Activated T-cell treated with anti-CD3 and anti-CD28 coated beads, Interleukin-2, amount 50 U/mL, for 24 hours (primary cell): Measurements from ENCODE around the gene DENND5A.
"Not testable (repeated sequence)": the region's sequence is repeated elsewhere in the genome, so short reads cannot be mapped to it uniquely, and the experiment has no call there.

ENCODE experiments used
- DNase-seq: peaks from one replicate; pipeline ENCODE4 v3.0.0-alpha.2; 2020
- H3K27ac Mint-ChIP-seq: 2 replicates; pipeline ENCODE4 v1.8.0; 2020; ENCODE audit warnings: mild to moderate bottlenecking, mixed read lengths
- H3K27me3 Mint-ChIP-seq: 2 replicates; pipeline ENCODE4 v1.8.0; 2020; ENCODE audit warnings: mixed read lengths
- H3K36me3 Mint-ChIP-seq: 2 replicates; pipeline ENCODE4 v1.8.0; 2020; ENCODE audit warnings: low read depth, mixed read lengths
- H3K4me1 Mint-ChIP-seq: 2 replicates; pipeline ENCODE4 v1.8.0; 2020; ENCODE audit warnings: low read depth, mixed read lengths
- H3K4me3 Mint-ChIP-seq: 2 replicates; pipeline ENCODE4 v1.8.0; 2020; ENCODE audit warnings: mild to moderate bottlenecking, moderate library complexity, mixed read lengths
- H3K9me3 Mint-ChIP-seq: 2 replicates; pipeline ENCODE4 v1.8.0; 2020; ENCODE audit warnings: mixed read lengths

Gene DENND5A

GRCh38 chr11:9104580-9104979 lies 160.6 kb downstream of the DENND5A start:
- H3K27ac Mint-ChIP-seq: no peak overlapping the region
- no peak for DNase-seq
- H3K4me3 Mint-ChIP-seq: no peak overlapping the region
- peaks cover 1% of the 10 kb centered on the region for H3K4me1 Mint-ChIP-seq
- no peaks in the 10 kb centered on the region for H3K9me3 Mint-ChIP-seq
- H3K36me3 Mint-ChIP-seq: no peaks in the 10 kb centered on the region
- H3K27me3 Mint-ChIP-seq: peaks cover 19% of the 10 kb centered on the region

DNA sequence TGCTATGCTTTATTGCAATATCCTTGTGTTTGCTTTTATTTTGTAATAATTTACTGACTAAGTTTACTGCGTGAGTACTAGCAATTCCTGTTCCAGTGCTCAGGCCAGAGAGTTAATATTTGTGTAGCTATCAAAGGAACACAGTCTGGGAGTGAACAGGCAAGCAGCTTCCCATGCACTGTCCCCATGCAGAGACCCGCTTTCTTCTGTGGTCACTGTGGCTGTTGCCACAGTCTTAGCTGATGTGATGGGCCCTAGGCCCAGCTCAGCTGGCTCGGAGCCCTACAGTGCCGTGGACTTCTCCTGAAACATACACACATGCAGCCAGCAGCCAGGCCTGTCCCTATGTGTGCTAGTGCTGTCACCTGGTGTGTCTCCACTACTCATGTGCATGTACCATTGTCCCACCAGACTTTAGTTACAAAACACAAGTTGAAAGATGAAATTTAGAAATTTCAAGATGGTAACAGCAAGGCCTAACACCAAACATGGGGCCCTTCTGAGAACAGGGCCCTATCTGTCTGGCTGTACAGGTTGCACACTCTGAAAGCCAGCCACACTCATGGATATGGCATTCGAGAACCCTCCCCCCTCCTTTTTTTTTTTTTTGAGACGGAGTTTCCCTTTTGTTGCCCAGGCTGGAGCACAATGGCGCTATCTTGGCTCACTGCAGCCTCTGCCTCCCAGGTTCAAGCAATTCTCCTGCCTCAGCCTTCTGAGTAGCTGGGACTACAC lies 161.4 kb downstream of the DENND5A start:
- Mint-ChIP-seq H3K9me3 (no peaks in the 10 kb centered on the region), H3K27ac (no peak overlapping the region), H3K4me1 (peaks cover 1% of the 10 kb centered on the region), H3K27me3 (peaks cover 18% of the 10 kb centered on the region), H3K4me3 (no peak overlapping the region), H3K36me3 (no peaks in the 10 kb centered on the region)
- DNase-seq: no peak

DNA sequence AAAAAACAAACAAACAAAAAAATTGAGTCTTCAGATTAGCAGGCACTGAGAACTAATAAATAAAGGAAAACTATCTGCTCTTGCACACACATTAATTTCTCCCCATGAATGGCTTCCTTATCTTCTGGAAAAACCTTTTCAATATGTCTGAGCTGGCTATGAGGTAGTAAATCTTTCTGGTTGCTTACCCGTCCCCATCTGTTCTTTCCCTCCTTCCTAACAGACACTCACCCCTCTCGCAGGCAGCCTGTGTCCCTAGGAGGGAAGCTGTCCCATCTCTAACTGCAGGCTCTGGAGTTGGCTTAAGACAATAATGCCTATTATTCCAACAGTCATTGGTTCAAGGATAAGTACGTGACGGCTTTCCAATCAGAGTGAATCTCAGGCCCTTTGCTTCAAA lies 165.5 kb downstream of the DENND5A start:
- peaks cover 19% of the 10 kb centered on the region for H3K27me3 Mint-ChIP-seq
- no peaks in the 10 kb centered on the region for H3K36me3 Mint-ChIP-seq
- H3K9me3 Mint-ChIP-seq: no peaks in the 10 kb centered on the region
- DNase-seq: no peak
- H3K4me1 Mint-ChIP-seq: no peaks in the 10 kb centered on the region
- H3K27ac Mint-ChIP-seq: no peak overlapping the region
- no peak overlapping the region for H3K4me3 Mint-ChIP-seq

- H3K27me3 Mint-ChIP-seq: peaks cover 27% of the 10 kb centered on the region
- H3K27ac Mint-ChIP-seq, H3K4me1 Mint-ChIP-seq, H3K9me3 Mint-ChIP-seq, H3K36me3 Mint-ChIP-seq, H3K4me3 Mint-ChIP-seq, DNase-seq: not testable (repeated sequence)
Observed at GRCh38 chr11:9098455-9098854, 166.7 kb downstream of the DENND5A start.

DNA sequence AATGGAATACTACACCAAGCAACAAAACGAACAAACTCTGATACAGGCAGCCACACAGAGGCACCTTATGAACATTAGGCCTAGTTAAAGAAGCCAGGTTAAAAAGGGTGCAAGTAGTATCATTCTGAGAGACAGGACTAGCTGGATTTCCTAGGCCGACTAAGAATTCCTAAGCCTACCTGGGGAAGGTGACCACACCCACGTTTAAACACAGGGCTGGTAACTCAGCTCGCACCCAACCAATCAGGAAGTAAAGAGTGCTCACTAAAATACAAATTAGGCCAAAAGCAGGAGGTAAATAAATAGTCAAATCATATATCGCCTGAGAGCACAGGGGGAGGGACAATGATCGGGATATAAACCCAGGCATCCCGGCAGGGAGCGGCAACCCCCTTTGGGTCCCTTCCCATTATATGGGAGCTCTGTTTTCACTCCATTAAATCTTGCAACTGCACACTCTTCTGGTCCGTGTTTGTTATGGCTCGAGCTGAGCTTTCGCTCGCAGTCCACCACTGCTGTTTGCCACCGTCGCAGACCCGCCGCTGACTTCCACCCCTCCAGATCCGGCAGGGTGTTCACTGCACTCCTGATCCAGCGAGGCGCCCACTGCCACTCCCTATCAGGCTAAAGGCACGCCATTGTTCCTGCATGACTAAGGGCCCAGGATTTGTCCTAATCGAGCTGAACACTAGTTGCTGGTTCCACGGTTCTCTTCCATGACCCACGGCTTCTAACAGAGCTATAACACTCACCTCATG lies 167.8 kb downstream of the DENND5A start:
- H3K9me3 Mint-ChIP-seq, H3K27ac Mint-ChIP-seq, H3K4me3 Mint-ChIP-seq, H3K36me3 Mint-ChIP-seq, H3K4me1 Mint-ChIP-seq, DNase-seq: not testable (repeated sequence)
- peaks cover 38% of the 10 kb centered on the region for H3K27me3 Mint-ChIP-seq

GRCh38 chr11:9096427-9096826 lies 168.7 kb downstream of the DENND5A start:
- no peak for DNase-seq
- Mint-ChIP-seq H3K4me1 (peaks cover 4% of the 10 kb centered on the region), H3K36me3 (no peaks in the 10 kb centered on the region), H3K4me3 (no peak overlapping the region), H3K27ac (no peak overlapping the region), H3K27me3 (peaks cover 45% of the 10 kb centered on the region), H3K9me3 (no peaks in the 10 kb centered on the region)

DNA sequence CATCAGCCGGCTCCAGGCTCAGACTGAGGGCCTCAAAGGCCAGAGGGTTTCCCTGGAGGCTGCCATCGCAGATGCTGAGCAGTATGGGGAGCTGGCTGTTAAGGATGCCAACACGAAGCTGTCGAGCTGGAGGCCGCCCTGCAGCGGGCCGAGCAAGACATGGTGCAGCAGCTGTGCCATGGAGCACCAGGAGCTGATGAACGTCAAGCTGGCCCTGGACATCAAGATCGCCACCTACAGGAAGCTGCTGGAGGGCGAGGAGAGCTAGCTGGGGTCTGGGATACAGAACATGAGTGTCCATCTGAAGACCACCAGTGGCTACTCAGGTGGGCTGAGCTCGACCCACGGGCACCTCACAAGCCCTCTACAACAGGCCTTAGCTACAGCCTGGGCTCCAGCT lies 169.7 kb downstream of the DENND5A start:
- Mint-ChIP-seq H3K36me3 (no peaks in the 10 kb centered on the region), H3K27me3 (peaks cover 49% of the 10 kb centered on the region), H3K4me3 (no peak overlapping the region), H3K27ac (no peak overlapping the region), H3K9me3 (no peaks in the 10 kb centered on the region), H3K4me1 (peaks cover 4% of the 10 kb centered on the region)
- no peak for DNase-seq

- H3K27me3 Mint-ChIP-seq: peaks cover 57% of the 10 kb centered on the region
- no peak overlapping the region for H3K4me3 Mint-ChIP-seq
- DNase-seq: no peak
- no peak overlapping the region for H3K27ac Mint-ChIP-seq
- H3K36me3 Mint-ChIP-seq: no peaks in the 10 kb centered on the region
- no peaks in the 10 kb centered on the region for H3K9me3 Mint-ChIP-seq
- peaks cover 4% of the 10 kb centered on the region for H3K4me1 Mint-ChIP-seq
Observed at GRCh38 chr11:9094420-9094819, 170.7 kb downstream of the DENND5A start.

- no peaks in the 10 kb centered on the region for H3K9me3 Mint-ChIP-seq
- no peak overlapping the region for H3K4me3 Mint-ChIP-seq
- no peaks in the 10 kb centered on the region for H3K36me3 Mint-ChIP-seq
- peaks cover 4% of the 10 kb centered on the region for H3K4me1 Mint-ChIP-seq
- DNase-seq: no peak
- peaks cover 70% of the 10 kb centered on the region for H3K27me3 Mint-ChIP-seq
- no peak overlapping the region for H3K27ac Mint-ChIP-seq
Observed at GRCh38 chr11:9092853-9093778, 172.0 kb downstream of the DENND5A start.

DNA sequence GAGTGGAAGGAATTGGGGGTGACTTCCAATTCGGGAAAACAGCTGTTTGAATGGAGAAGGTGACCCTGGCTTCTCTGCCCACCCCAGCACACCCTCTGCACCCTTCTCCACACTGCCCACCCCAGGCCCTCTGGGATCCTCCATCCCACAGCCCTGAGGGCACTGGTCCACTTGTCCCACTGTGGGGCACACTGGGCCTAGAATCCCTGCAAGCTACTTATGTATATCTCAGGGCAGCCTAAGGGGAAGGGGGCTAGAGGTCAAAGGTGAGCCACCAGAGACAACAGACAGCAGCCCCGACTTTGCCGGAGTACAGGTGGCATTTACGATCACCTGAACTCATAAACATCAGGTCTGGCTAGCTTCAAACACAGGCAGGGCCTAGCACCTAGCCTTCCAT lies 173.1 kb downstream of the DENND5A start:
- H3K4me1 Mint-ChIP-seq: peaks cover 4% of the 10 kb centered on the region
- H3K27ac Mint-ChIP-seq: no peak overlapping the region
- no peaks in the 10 kb centered on the region for H3K36me3 Mint-ChIP-seq
- H3K4me3 Mint-ChIP-seq: no peak overlapping the region
- DNase-seq: no peak
- no peaks in the 10 kb centered on the region for H3K9me3 Mint-ChIP-seq
- H3K27me3 Mint-ChIP-seq: peaks cover 80% of the 10 kb centered on the region

GRCh38 chr11:9091044-9091922 lies 173.9 kb downstream of the DENND5A start, which contains the start of gene SCUBE2:
Gene SCUBE2, minus strand, starts transcription at chr11:9091599. Its CDS starts 71 bp downstream, at chr11:9091528.
- no peaks in the 10 kb centered on the region for H3K9me3 Mint-ChIP-seq
- peaks cover 4% of the 10 kb centered on the region for H3K4me1 Mint-ChIP-seq
- no peak within 1 kb of the TSS for H3K27ac Mint-ChIP-seq
- H3K27me3 Mint-ChIP-seq: peaks cover 79% of the 10 kb centered on the region
- no peaks in the 10 kb centered on the region for H3K36me3 Mint-ChIP-seq
- DNase-seq: no peak
- peak within 1 kb of the TSS; percentile 51 for H3K4me3 Mint-ChIP-seq

GRCh38 chr11:9090488-9091043 lies 174.6 kb downstream of the DENND5A start:
- Mint-ChIP-seq H3K9me3 (no peaks in the 10 kb centered on the region), H3K4me3 (peak overlapping the region; percentile 51), H3K27me3 (peaks cover 81% of the 10 kb centered on the region), H3K27ac (no peak overlapping the region), H3K4me1 (peaks cover 4% of the 10 kb centered on the region), H3K36me3 (no peaks in the 10 kb centered on the region)
- DNase-seq: no peak

DNA sequence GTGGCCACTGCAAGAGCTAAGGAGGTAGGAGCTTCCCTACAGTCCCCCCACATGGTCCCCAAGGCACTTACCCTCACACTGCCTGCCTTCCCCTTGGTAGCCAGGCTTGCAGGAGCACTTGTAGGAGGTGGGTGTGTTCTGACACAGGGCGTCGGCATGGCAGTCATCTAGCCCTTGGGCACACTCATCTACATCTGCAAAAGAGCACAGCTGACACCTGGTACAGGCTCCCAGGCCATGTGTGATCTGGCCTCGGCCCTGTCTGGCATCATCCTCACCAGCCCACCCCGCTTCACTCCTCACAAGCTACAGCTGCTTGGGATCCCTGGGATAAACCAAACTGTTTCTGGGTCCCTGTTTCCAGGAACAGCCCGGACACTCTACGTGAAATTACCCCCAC lies 175.5 kb downstream of the DENND5A start:
- H3K27me3 Mint-ChIP-seq: peaks cover 77% of the 10 kb centered on the region
- H3K27ac Mint-ChIP-seq: no peak overlapping the region
- no peaks in the 10 kb centered on the region for H3K36me3 Mint-ChIP-seq
- DNase-seq: no peak
- no peak overlapping the region for H3K4me3 Mint-ChIP-seq
- no peaks in the 10 kb centered on the region for H3K9me3 Mint-ChIP-seq
- H3K4me1 Mint-ChIP-seq: peaks cover 4% of the 10 kb centered on the region
